GM15510 (cell line): Measurements from ENCODE around the gene TMEM250.

ENCODE experiments used
- POLR2A ChIP-seq: IDR thresholded peaks from 3 replicates; pipeline ENCODE4 v1.6.1; 2011; ENCODE audit warnings: borderline replicate concordance; ENCODE audit not compliant: insufficient read length; ENCODE audit errors: extremely low read depth

Gene TMEM250

GRCh38 chr9:136140046-136140445 lies 21.4 kb upstream of the TMEM250 start:
- TF ChIP-seq POLR2A = no peak

DNA sequence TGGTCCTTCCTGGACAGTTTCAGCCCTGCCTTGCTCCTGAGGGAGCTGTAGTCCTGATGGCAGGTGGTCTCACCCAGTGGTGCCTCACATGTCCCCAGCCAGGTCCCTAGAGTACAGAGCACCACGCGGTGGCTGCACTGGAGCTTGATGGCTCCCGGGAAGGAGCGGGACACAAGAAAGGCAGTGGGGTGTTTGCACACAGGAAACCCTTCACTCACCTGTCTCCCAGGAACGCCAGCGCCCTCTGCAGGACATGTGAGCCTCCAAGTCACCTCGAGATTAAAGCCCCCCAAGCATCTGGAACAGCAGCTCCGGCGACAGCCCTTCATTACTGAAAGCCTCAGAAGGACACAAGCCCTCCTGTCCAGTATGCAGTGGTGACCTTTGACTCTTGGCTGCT lies 19.9 kb upstream of the TMEM250 start:
- TF ChIP-seq POLR2A = no peak

- TF ChIP-seq POLR2A = no peak
Observed at GRCh38 chr9:136137321-136138265, 18.9 kb upstream of the TMEM250 start.

GRCh38 chr9:136136127-136136925 lies 17.7 kb upstream of the TMEM250 start:
- TF ChIP-seq POLR2A = no peak

- no peak for TF ChIP-seq POLR2A
Observed at GRCh38 chr9:136135326-136136126, 16.9 kb upstream of the TMEM250 start.

GRCh38 chr9:136133959-136134484 lies 15.3 kb upstream of the TMEM250 start:
- no peak for TF ChIP-seq POLR2A

DNA sequence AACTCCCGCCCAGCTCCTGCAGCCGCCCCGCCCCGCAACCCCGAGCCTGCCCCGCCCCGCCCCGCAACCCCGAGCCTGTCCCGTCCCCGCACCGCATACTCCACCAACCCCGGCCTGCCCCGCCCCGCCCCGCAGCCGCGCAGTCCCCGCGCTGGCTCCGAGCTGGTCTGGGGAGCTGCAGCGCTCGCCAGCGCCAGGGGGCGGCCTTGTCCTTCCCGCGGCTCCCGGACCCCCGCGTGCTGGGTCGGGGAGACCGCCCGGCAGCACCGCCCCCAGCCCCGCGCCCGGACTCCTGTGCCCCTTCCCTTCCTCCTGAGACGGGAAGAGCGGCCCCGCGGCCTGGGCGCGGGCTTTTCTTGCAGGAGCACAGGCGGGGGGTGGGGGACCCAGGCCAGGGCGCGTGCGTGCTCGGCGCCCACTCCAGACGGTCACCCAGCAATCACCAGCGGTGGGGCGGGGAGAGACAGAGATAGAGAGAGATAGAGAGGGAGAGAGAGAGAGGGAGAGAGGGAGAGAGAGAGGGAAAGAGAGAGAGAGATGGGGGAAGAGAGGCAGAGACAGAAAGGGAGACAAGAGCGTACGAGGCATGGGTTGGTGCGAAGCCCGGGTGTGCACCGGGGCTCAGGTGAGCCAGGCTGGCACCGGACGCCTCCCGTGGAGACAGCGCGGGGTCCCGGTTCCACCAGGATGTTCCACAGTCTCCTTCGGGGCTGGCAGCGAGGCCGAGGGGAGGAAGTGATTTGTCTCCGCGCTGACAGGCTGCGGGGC lies 14.7 kb upstream of the TMEM250 start:
- no peak for TF ChIP-seq POLR2A

DNA sequence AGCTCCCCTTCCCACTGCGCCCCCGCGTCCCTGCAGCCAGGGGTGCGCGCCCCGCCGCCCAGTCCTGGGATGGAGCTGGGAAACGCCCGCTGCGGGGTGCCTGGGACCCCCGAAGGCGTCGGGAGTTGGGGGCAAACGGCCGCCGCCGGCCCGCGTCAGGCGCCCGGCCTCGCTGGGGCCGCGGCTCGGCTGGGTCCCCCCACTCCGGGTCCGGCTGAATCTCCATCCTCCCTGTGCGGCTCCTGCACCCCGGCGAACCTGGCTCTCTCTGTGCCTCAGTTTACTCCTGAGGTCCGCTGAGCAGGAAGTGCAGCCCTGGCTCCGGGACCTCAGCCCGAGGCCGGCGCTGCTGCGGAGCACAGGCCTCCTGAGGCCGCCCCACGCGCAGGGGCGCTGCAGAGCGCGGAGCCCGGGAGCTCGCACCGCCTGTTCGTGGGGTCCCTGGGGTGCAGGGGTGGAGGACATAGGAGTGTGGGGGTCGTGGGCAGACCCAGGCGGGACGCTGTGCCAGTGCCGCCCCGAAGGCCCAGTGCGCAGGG lies 13.9 kb upstream of the TMEM250 start:
- no peak for TF ChIP-seq POLR2A

DNA sequence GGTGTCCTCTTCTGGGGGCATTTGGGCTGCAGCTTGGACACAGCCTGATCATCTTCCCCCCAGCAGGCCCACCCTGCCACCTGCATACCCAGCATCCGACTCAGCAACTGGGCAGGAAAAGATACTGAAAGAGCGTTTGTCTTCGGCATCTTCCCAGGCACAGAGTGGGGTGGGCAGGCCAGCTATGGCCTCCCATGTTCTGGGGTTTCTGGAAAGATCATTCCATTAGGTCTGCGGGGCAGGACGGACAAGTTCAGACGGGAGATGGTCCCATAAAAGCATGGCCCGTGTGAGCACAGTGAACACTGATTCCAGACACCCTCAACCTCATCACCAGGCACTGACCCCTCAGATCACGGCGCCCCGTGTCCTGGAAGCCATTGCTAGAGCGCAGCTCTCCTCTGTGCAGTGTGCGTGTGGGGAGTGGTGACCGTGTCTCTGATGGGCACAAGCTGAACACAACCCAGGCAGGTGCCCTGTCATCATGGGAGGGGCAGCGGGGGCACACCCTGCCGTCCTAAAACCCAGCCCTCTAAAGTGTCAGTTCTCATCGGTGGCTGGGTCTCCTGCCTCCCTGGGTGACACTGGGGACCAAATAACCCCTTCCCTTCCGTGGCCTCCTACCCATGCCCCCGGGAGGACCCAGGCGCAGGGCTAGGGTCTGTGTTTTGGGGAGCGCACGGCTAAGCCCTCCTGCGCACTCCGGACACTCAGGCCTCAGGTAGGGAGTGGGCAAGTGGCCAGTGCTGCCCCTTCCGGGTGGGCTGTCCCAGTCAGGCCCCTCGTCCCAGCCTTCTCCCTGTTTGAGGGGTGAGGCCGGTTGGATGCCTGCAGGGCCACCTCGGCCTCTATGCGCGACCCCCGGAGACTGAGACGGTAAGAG lies 13.2 kb upstream of the TMEM250 start:
- TF ChIP-seq POLR2A = no peak

GRCh38 chr9:136129176-136129575 lies 10.5 kb upstream of the TMEM250 start:
- TF ChIP-seq POLR2A = no peak

DNA sequence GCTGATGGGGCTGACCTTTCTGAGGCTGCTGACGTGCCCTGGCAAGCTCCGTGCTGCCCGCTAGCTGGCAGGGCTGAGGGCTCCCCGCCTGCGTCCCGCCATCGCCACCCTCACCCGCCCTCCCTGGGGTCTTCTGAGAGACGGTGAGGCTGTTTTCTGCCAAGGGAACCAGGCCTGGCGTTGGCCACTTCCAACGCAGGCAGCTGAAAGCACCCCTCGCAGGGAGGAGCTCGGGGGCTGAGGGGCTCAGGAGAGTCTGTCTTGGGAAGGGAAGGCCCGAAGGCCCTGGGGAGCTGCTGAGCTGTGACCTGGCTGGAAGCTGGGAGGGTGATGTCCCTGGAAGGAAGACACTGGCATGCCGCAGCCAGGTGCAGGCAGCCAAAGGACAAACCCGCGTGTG lies 9.8 kb upstream of the TMEM250 start:
- TF ChIP-seq POLR2A = no peak

DNA sequence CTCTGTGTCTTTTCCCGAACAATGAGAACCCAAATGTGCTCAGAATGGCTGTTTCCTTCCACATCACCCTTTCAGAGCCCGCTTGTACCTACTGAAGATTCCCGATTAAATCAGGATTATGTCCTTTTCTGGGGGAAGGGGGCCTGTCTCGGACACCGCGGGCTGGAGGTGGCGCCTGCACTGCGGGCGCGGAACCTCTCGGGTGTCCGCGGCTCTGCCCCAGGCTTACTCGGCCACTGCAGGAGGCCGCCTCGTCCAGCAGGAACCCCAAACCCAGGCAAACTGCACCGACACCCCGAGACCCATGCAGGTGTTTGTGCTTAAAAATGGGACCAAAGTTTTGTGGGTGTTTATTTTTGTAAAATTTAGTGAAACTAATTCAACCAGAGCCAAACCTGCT lies 8.6 kb upstream of the TMEM250 start:
- no peak for TF ChIP-seq POLR2A
